Neural progenitor cell (in vitro differentiated cells): ENCODE results near the gene EP400. TPM values are rescaled to one million over a fixed set of nuclear protein-coding genes. Genes with fewer than 3 reads are reported as not detected.

Experiments used
- DNase-seq: peaks from one replicate; pipeline ENCODE4 v3.0.0-alpha.2; 2016; ENCODE audit warnings: low spot score
- H2AFZ ChIP-seq: fragments of 200-600 bp; sonication (generic); replicated peaks from 2 replicates; pipeline ENCODE4 v1.6.1; 2016; ENCODE audit warnings: antibody characterized with exemption
- H3F3A ChIP-seq: fragments of 200-600 bp; sonication (generic); 2 replicates; pipeline ENCODE4 v1.6.1; 2016; ENCODE audit warnings: antibody characterized with exemption, low read depth
- H3K27ac ChIP-seq: fragments of 200-600 bp; sonication (generic); 2 replicates; pipeline ENCODE4 v1.5.1; 2016; ENCODE audit warnings: mild to moderate bottlenecking
- H3K27me3 ChIP-seq: fragments of 200-600 bp; sonication (generic); 2 replicates; pipeline ENCODE4 v1.6.1; 2016; ENCODE audit warnings: mild to moderate bottlenecking, moderate library complexity
- H3K36me3 ChIP-seq: fragments of 200-600 bp; sonication (generic); 2 replicates; pipeline ENCODE4 v1.5.1; 2016
- H3K4me1 ChIP-seq: fragments of 200-600 bp; sonication (generic); 2 replicates; pipeline ENCODE4 v1.6.1; 2016; ENCODE audit warnings: mixed run types
- H3K4me2 ChIP-seq: fragments of 200-600 bp; sonication (generic); 2 replicates; pipeline ENCODE4 v1.6.1; 2016
- H3K4me3 ChIP-seq: fragments of 200-600 bp; sonication (generic); 2 replicates; pipeline ENCODE4 v1.5.1; 2016
- H3K79me2 ChIP-seq: fragments of 200-600 bp; sonication (generic); 2 replicates; pipeline ENCODE4 v1.6.1; 2016; ENCODE audit warnings: low read depth
- H3K9ac ChIP-seq: fragments of 200-600 bp; sonication (generic); 2 replicates; pipeline ENCODE4 v1.6.1; 2016
- H3K9me3 ChIP-seq: fragments of 200-600 bp; sonication (generic); 2 replicates; pipeline ENCODE4 v1.5.1; 2016; ENCODE audit warnings: low read depth
- H4K20me1 ChIP-seq: fragments of 200-600 bp; sonication (generic); 2 replicates; pipeline ENCODE4 v1.6.1; 2016; ENCODE audit warnings: low read depth
- H3K27ac Mint-ChIP-seq: 3 replicates; pipeline ENCODE4 v1.8.0; 2021; ENCODE audit warnings: mixed read lengths
- H3K27me3 Mint-ChIP-seq: 2 replicates; pipeline ENCODE4 v1.8.0; 2022; ENCODE audit warnings: low read depth, mild to moderate bottlenecking, inconsistent platforms, moderate library complexity, mixed read lengths; ENCODE audit not compliant: insufficient read depth
- H3K36me3 Mint-ChIP-seq: 3 replicates; pipeline ENCODE4 v1.8.0; 2021; ENCODE audit warnings: mixed read lengths
- H3K4me1 Mint-ChIP-seq: 3 replicates; pipeline ENCODE4 v1.8.0; 2021; ENCODE audit warnings: mixed read lengths
- H3K4me3 Mint-ChIP-seq: 3 replicates; pipeline ENCODE4 v1.8.0; 2021; ENCODE audit warnings: mild to moderate bottlenecking, moderate library complexity, mixed read lengths
- H3K9me3 Mint-ChIP-seq: 3 replicates; pipeline ENCODE4 v1.8.0; 2020; ENCODE audit warnings: mixed read lengths
- CTCF ChIP-seq: fragments of 200-600 bp; sonication (generic); IDR thresholded peaks from 2 replicates; pipeline ENCODE4 v1.5.1; 2017; ENCODE audit warnings: antibody characterized with exemption, mild to moderate bottlenecking
- EZH2 ChIP-seq: fragments of 200-600 bp; sonication (generic); IDR thresholded peaks from 2 replicates; pipeline ENCODE4 v1.6.1; 2017; ENCODE audit warnings: antibody characterized with exemption, mild to moderate bottlenecking, moderate library complexity
- EZH2phosphoT487 ChIP-seq: fragments of 200-600 bp; sonication (generic); IDR thresholded peaks from 2 replicates; pipeline ENCODE4 v1.6.1; 2017; ENCODE audit warnings: antibody characterized with exemption
- total RNA-seq: library from RNA; depleted of rRNA; stranded (reverse); fragments of >200 nt; gene quantifications from 2 replicates; pipeline ENCODE4 v1.2.3, GENCODE V29; 2015; ENCODE audit warnings: low replicate concordance

The EP400 gene
- total RNA-seq, 1 donor from 2014 or later = 16.3 TPM

DNA sequence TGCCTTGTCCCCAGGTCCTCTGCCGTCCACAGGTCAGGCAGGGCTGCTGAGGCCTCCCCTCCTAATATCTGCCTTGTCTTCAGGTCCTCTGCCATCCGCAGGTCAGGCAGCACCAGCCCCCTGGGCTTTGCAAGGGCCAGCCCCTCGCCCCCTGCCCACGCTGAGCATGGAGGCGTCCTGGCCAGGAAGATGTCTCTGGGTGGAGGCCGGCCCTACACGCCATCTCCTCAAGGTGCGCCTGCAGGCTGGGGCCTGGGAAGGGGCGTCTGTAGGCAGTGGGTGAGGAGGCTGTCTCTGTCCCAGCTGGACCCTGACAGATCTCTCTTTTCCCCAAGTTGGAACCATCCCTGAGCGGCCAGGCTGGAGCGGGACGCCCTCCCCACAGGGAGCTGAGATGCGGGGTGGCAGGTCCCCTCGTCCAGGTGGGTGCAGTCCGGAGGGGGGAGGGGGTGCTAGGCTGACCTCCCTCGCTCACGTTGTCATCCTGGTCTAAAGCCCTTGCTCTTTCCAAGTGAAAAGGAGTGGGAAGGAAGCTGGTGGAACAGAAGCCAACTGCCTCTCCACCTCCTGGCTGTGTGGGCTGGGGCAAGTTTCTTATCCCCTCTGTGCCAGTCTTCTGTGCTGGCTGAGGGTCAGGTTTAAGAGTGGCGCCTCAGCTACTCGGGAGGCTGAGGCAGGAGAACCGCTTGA, 34.6 kb upstream of the EP400 start:
- H2AFZ ChIP-seq = no peak overlapping the region
- H3F3A ChIP-seq = no peaks in the 10 kb centered on the region
- H3K4me3 ChIP-seq = no peak overlapping the region
- Mint-ChIP-seq H3K27ac (no peak overlapping the region), H3K36me3 (peaks cover 2% of the 10 kb centered on the region), H3K4me3 (no peak overlapping the region), H3K27me3 (peaks cover 3% of the 10 kb centered on the region), H3K4me1 (no peaks in the 10 kb centered on the region), H3K9me3 (no peaks in the 10 kb centered on the region)
- no peak overlapping the region for H3K9ac ChIP-seq
- peaks cover 3% of the 10 kb centered on the region for H4K20me1 ChIP-seq
- H3K27me3 ChIP-seq = no peaks in the 10 kb centered on the region
- no peak overlapping the region for H3K4me2 ChIP-seq
- TF ChIP-seq EZH2phosphoT487 (no peak), CTCF (no peak), EZH2 (no peak)
- no peaks in the 10 kb centered on the region for H3K4me1 ChIP-seq
- no peaks in the 10 kb centered on the region for H3K9me3 ChIP-seq
- no peaks in the 10 kb centered on the region for H3K79me2 ChIP-seq
- DNase-seq = no peak
- H3K36me3 ChIP-seq = no peaks in the 10 kb centered on the region
- H3K27ac ChIP-seq = no peak overlapping the region

DNA sequence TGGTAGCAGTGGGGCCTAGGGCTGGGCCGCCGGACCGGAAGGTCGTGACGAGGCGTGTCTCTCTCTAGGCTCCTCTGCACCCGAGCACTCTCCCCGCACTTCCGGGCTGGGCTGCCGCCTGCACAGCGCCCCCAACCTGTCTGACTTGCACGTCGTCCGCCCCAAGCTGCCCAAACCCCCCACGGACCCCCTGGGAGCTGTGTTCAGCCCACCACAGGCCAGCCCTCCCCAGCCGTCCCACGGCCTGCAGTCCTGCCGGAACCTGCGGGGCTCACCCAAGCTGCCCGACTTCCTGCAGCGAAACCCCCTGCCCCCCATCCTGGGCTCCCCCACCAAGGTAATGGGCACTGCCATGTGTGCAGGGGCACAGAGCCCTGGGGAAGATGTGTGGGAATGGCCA, 33.9 kb upstream of the EP400 start:
- Mint-ChIP-seq H3K36me3 (peaks cover 2% of the 10 kb centered on the region), H3K27ac (no peak overlapping the region), H3K4me3 (no peak overlapping the region), H3K9me3 (no peaks in the 10 kb centered on the region), H3K4me1 (no peaks in the 10 kb centered on the region), H3K27me3 (peaks cover 3% of the 10 kb centered on the region)
- DNase-seq = no peak
- Histone ChIP-seq H3K79me2 (no peaks in the 10 kb centered on the region), H3F3A (no peaks in the 10 kb centered on the region), H3K9ac (no peak overlapping the region), H3K27ac (no peak overlapping the region), H3K4me3 (no peak overlapping the region), H3K36me3 (no peaks in the 10 kb centered on the region), H3K4me2 (no peak overlapping the region), H4K20me1 (peaks cover 3% of the 10 kb centered on the region), H2AFZ (no peak overlapping the region), H3K9me3 (no peaks in the 10 kb centered on the region), H3K27me3 (no peaks in the 10 kb centered on the region), H3K4me1 (no peaks in the 10 kb centered on the region)
- TF ChIP-seq CTCF (no peak), EZH2 (no peak)

GRCh38 chr12:131916306-131917138, 33.2 kb upstream of the EP400 start:
- H3K36me3 Mint-ChIP-seq = peaks cover 2% of the 10 kb centered on the region
- H3K9me3 Mint-ChIP-seq = no peaks in the 10 kb centered on the region
- H3K27ac Mint-ChIP-seq = no peak overlapping the region
- DNase-seq = no peak
- no peaks in the 10 kb centered on the region for H4K20me1 ChIP-seq
- H3K36me3 ChIP-seq = no peaks in the 10 kb centered on the region
- no peak overlapping the region for H3K4me3 Mint-ChIP-seq
- H3K27me3 Mint-ChIP-seq = no peaks in the 10 kb centered on the region
- H3K4me3 ChIP-seq = no peak overlapping the region
- H3K27me3 ChIP-seq = no peaks in the 10 kb centered on the region
- no peak overlapping the region for H3K9ac ChIP-seq
- H3K4me2 ChIP-seq = no peak overlapping the region
- H3F3A ChIP-seq = no peaks in the 10 kb centered on the region
- H2AFZ ChIP-seq = no peak overlapping the region
- no peak for TF ChIP-seq EZH2
- no peaks in the 10 kb centered on the region for H3K79me2 ChIP-seq
- no peaks in the 10 kb centered on the region for H3K4me1 Mint-ChIP-seq
- H3K27ac ChIP-seq = no peak overlapping the region
- no peaks in the 10 kb centered on the region for H3K9me3 ChIP-seq
- H3K4me1 ChIP-seq = no peaks in the 10 kb centered on the region
